ENCODE results near the gene RCOR2.
"Not testable (repeated sequence)": the region's sequence is repeated elsewhere in the genome, so short reads cannot be mapped to it uniquely, and the experiment has no call there.

The RCOR2 gene

GRCh38 chr11:63916837-63917691 lies at the start of gene RCOR2:
Gene RCOR2 (minus strand): TSS chr11:63917164. CDS start chr11:63916456, 708 bp downstream.
- DNase-seq = peak; percentile 47 to 66

- no peak for DNase-seq
Measured at GRCh38 chr11:63966444-63966843, 49.5 kb upstream of the RCOR2 start.

GRCh38 chr11:63963895-63964294 lies 46.9 kb upstream of the RCOR2 start:
- not testable (repeated sequence) for DNase-seq

GRCh38 chr11:63961608-63962412 lies 44.8 kb upstream of the RCOR2 start:
- DNase-seq = no peak

GRCh38 chr11:63958008-63958407 lies 41.0 kb upstream of the RCOR2 start:
- no peak for DNase-seq

- no peak for DNase-seq
Measured at GRCh38 chr11:63952570-63952969, 35.6 kb upstream of the RCOR2 start.

- DNase-seq = no peak
Measured at GRCh38 chr11:63951779-63952536, 35.0 kb upstream of the RCOR2 start.

GRCh38 chr11:63945477-63946163 lies 28.7 kb upstream of the RCOR2 start:
- peak; percentile 24 to 67 for DNase-seq

- no peak for DNase-seq
Measured at GRCh38 chr11:63944987-63945386, 28.0 kb upstream of the RCOR2 start.

- no peak for DNase-seq
Measured at GRCh38 chr11:63942803-63943202, 25.8 kb upstream of the RCOR2 start.

GRCh38 chr11:63941901-63942300 lies 24.9 kb upstream of the RCOR2 start:
- DNase-seq = no peak

GRCh38 chr11:63940786-63941185 lies 23.8 kb upstream of the RCOR2 start:
- no peak for DNase-seq

GRCh38 chr11:63939397-63939891 lies 22.5 kb upstream of the RCOR2 start:
- no peak for DNase-seq

GRCh38 chr11:63938479-63939396 lies 21.8 kb upstream of the RCOR2 start, which contains the start of gene NAA40:
Gene NAA40 (plus strand): TSS chr11:63939002. CDS start chr11:63939097, 95 bp downstream.
- peak; percentile 89 to 96 for DNase-seq

- peak in 1 of 2 experiments; percentile 44 for DNase-seq
Measured at GRCh38 chr11:63937713-63938478, 20.9 kb upstream of the RCOR2 start.

GRCh38 chr11:63933459-63933858 lies 16.5 kb upstream of the RCOR2 start:
- no peak for DNase-seq

- DNase-seq = no peak
Measured at GRCh38 chr11:63931876-63932275, 14.9 kb upstream of the RCOR2 start.

- no peak for DNase-seq
Measured at GRCh38 chr11:63931045-63931444, 14.1 kb upstream of the RCOR2 start.

- DNase-seq = no peak
Measured at GRCh38 chr11:63929616-63930015, 12.7 kb upstream of the RCOR2 start.

GRCh38 chr11:63923319-63923718 lies 6.4 kb upstream of the RCOR2 start:
- no peak for DNase-seq

All from SW 1271 (cell line).